Esophagus muscularis mucosa (tissue), 4 donors: ENCODE data around the gene AGER. TPM values are rescaled to one million over a fixed set of nuclear protein-coding genes. Genes with fewer than 3 reads are reported as not detected.

ENCODE experiments used
- DNase-seq: peaks from one replicate; pipeline ENCODE4 v3.0.0-alpha.2; 2017; ENCODE audit errors: extremely low spot score
- H3K27ac ChIP-seq, 4 donors: fragments of 200-600 bp; sonication (generic); replicated peaks in 1 of 4; 1 replicate in 3 of 4; 2 replicates in 1 of 4; pipeline ENCODE4 v1.5.1; 2016 to 2019; ENCODE audit warnings: mild to moderate bottlenecking in 1 of 4
- H3K27me3 ChIP-seq, 4 donors: fragments of 200-600 bp; sonication (generic); one replicate each; pipeline versions ENCODE4 v1.5.1 to v1.6.0; 2016 to 2019
- H3K36me3 ChIP-seq, 4 donors: fragments of 200-600 bp; sonication (generic); one replicate each; pipeline ENCODE4 v1.5.1; 2016 to 2019
- H3K4me1 ChIP-seq, 4 donors: fragments of 200-600 bp; sonication (generic); one replicate each; pipeline ENCODE4 v1.5.1; 2016 to 2019
- H3K4me3 ChIP-seq, 4 donors: fragments of 200-600 bp; sonication (generic); 1 replicate in 2 of 4; 2 replicates in 2 of 4; pipeline ENCODE4 v1.5.1; 2016 to 2019; ENCODE audit warnings: mild to moderate bottlenecking in 4 of 4, moderate library complexity in 1 of 4
- H3K9me3 ChIP-seq, 4 donors: fragments of 200-600 bp; sonication (generic); 1 replicate in 3 of 4; 2 replicates in 1 of 4; pipeline ENCODE4 v1.5.1; 2016 to 2019
- EP300 ChIP-seq: sonication (generic); formaldehyde crosslinking; IDR thresholded peaks from one replicate; pipeline ENCODE4 v1.6.1; 2017; ENCODE audit warnings: antibody characterized with exemption
- POLR2A ChIP-seq: fragments of 450-650 bp; IDR thresholded peaks from one replicate; pipeline ENCODE4 v1.6.1; 2017; ENCODE audit warnings: antibody characterized with exemption, moderate library complexity, mild to moderate bottlenecking, low read depth
- POLR2AphosphoS5 ChIP-seq, 2 donors: sonication (generic); formaldehyde crosslinking; IDR thresholded peaks; one replicate each; pipeline ENCODE4 v1.6.1; 2017; ENCODE audit warnings: antibody characterized with exemption in 2 of 2
- WGBS: methylation state at CpG from one replicate; pipeline ENCODE4 v1.1.5; 2018; 5-methylcytosine and 5-hydroxymethylcytosine counted together
- intact Hi-C: fragments of 100-400 bp; cut with DNase I; formaldehyde crosslinking; loops from one replicate; pipeline ENCODE4 v1.15.1; 2023
- total RNA-seq, 4 donors: library from RNA; depleted of rRNA; stranded (reverse); fragments of >200 nt; gene quantifications; one replicate each; pipeline versions ENCODE4 v1.1.0 to v1.2.1, GENCODE V29; 2016
- TF ChIP-seq, protein P1 (sequence below), 3 experiments: fragments of 200-600 bp in 2 of 3; fragments of 450-650 bp in 1 of 3; sonication (generic) in 2 of 3; IDR thresholded peaks; one replicate each; pipeline ENCODE4 v1.5.1; 2017 to 2019; ENCODE audit warnings: antibody characterized with exemption in 3 of 3, mild to moderate bottlenecking in 2 of 3, moderate library complexity in 1 of 3

The AGER gene
- total RNA-seq, 4 donors from 2014 or later = 0.83 to 5.9 (median 3.8) TPM

DNA sequence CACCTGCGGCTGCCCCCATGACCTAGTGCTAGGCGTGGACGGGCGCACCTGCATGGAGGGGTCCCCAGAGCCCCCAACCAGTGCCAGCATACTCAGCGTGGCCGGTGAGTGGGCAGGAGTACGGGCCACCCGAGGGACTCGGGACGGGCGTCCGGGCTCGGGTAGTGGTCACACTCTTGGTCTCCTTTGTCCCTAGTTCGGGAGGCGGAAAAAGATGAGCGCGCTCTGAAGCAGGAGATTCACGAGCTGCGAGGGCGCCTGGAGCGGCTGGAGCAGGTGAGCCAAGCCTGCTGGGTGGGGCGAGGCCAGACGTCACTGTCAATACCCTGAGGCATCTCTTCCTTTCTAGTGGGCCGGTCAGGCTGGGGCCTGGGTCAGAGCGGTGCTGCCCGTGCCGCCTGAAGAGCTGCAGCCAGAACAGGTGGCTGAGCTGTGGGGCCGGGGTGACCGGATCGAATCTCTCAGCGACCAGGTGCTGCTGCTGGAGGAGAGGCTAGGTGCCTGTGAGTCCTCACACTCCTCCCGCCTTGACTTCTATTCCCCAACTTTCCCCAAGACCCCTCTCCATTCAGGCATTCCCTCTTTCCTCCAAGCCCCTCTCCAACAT, 16.8 kb downstream of the AGER start:
- peaks cover 0 to 28% (median 19%) of the 10 kb centered on the region in 4 donors for H3K4me1 ChIP-seq
- 80% methylated on average over 20 of the region's 32 CpGs for WGBS
- peaks cover 13 to 92% (median 80%) of the 10 kb centered on the region in 4 donors for H3K36me3 ChIP-seq
- intact Hi-C loops = no loop called here
- TF ChIP-seq, protein P1, sequence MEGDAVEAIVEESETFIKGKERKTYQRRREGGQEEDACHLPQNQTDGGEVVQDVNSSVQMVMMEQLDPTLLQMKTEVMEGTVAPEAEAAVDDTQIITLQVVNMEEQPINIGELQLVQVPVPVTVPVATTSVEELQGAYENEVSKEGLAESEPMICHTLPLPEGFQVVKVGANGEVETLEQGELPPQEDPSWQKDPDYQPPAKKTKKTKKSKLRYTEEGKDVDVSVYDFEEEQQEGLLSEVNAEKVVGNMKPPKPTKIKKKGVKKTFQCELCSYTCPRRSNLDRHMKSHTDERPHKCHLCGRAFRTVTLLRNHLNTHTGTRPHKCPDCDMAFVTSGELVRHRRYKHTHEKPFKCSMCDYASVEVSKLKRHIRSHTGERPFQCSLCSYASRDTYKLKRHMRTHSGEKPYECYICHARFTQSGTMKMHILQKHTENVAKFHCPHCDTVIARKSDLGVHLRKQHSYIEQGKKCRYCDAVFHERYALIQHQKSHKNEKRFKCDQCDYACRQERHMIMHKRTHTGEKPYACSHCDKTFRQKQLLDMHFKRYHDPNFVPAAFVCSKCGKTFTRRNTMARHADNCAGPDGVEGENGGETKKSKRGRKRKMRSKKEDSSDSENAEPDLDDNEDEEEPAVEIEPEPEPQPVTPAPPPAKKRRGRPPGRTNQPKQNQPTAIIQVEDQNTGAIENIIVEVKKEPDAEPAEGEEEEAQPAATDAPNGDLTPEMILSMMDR (IDR thresholded peaks at IDR 0.05) = no peak
- TF ChIP-seq POLR2A = no peak
- TF ChIP-seq POLR2AphosphoS5 (IDR thresholded peaks at IDR 0.05) = no peak
- TF ChIP-seq EP300 = no peak
- DNase-seq = no peak
- no peaks in the 10 kb centered on the region for H3K9me3 ChIP-seq
- peak overlapping the region; percentile 19 to 50 (median 26) for H3K27ac ChIP-seq
- H3K4me3 ChIP-seq = no peak overlapping the region
- no peaks in the 10 kb centered on the region for H3K27me3 ChIP-seq

DNA sequence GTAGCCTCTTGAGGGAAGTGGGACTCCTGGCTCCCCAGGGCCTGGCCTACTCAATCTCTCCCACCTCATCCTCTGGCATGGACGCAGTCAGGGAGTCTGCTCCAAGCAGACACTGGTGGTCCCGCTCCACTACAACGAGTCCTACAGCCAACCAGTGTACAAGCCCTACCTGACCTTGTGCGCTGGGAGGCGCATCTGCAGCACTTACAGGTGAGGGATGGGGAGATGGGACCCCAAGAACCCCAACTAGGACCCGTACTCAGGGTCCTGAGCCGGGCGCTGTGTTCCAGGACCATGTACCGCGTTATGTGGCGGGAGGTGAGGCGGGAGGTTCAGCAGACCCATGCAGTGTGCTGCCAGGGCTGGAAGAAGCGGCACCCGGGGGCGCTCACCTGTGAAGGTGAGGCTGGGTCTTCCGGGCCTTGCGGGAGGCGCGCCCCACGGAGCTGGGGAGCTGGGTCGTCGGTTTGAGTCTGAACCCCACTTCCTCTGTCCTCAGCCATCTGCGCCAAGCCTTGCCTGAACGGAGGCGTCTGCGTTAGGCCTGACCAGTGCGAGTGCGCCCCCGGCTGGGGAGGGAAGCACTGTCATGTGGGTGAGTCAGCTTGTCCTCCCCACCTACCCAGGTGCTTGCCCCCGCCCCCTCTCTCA, 17.5 kb downstream of the AGER start:
- DNase-seq = no peak
- Histone ChIP-seq H3K36me3 (peaks cover 15 to 99% (median 88%) of the 10 kb centered on the region in 4 donors), H3K4me3 (no peak overlapping the region), H3K27ac (peak overlapping the region; percentile 19 to 36 (median 26)), H3K9me3 (no peaks in the 10 kb centered on the region), H3K4me1 (peaks cover 0 to 28% (median 19%) of the 10 kb centered on the region in 4 donors), H3K27me3 (no peaks in the 10 kb centered on the region)
- no peak for TF ChIP-seq POLR2AphosphoS5 (IDR thresholded peaks at IDR 0.05)
- no peak for TF ChIP-seq POLR2A
- TF ChIP-seq, protein P1 (IDR thresholded peaks at IDR 0.05) = no peak
- TF ChIP-seq EP300 = no peak
- intact Hi-C loops = no loop called here
- WGBS = 76% methylated on average over 30 of the region's 30 CpGs

DNA sequence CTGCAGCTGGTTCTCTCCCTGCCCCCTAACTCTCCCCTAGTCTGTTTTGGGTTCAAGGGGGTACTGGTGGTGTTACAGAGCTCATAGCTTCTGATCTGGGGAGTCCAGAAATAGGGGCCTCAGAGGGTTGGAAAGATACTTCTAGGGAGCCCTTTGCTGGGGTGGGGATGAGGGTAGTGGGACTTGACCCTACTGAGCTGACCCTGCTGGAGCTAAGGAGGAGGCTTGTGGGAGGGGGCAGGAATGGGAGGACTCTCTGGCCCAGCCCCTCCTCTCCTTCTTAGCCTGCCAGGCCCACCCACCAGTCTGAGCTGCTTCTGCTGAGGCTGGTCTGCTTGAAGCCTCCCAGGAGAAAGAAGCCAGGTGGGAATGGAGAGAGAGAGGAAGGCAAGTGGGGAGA, 19.8 kb downstream of the AGER start, which contains the start of gene EGFL8:
TSS of gene EGFL8 (plus strand) at position 301 of the 400 bp plus-strand sequence. CDS start 1,571 bp downstream, outside the sequence.
- Histone ChIP-seq H3K9me3 (no peaks in the 10 kb centered on the region), H3K27ac (peak within 1 kb of the TSS; percentile 58 to 72 (median 67)), H3K27me3 (no peaks in the 10 kb centered on the region), H3K36me3 (peaks cover 7 to 95% (median 82%) of the 10 kb centered on the region in 4 donors), H3K4me3 (no peak within 1 kb of the TSS), H3K4me1 (peaks cover 0 to 28% (median 19%) of the 10 kb centered on the region in 4 donors)
- no peak for TF ChIP-seq EP300
- TF ChIP-seq POLR2A = no peak
- TF ChIP-seq, protein P1 (IDR thresholded peaks at IDR 0.05) = no peak
- TF ChIP-seq POLR2AphosphoS5 (IDR thresholded peaks at IDR 0.05) = no peak
- DNase-seq = no peak
- intact Hi-C loops = no loop called here

- Histone ChIP-seq H3K36me3 (peaks cover 7 to 94% (median 82%) of the 10 kb centered on the region in 4 donors), H3K4me1 (peaks cover 0 to 26% (median 17%) of the 10 kb centered on the region in 4 donors), H3K9me3 (no peaks in the 10 kb centered on the region), H3K4me3 (no peak overlapping the region), H3K27ac (peak overlapping the region; percentile 58 to 72 (median 67)), H3K27me3 (no peaks in the 10 kb centered on the region)
- WGBS = 76% methylated on average over 4 of the region's 7 CpGs
- no peak for DNase-seq
- intact Hi-C loops = no loop called here
- TF ChIP-seq EP300 (no peak), POLR2AphosphoS5 (IDR thresholded peaks at IDR 0.05) (peak; percentile 7 to 14)
Observed at GRCh38 chr6:32163559-32164258, 20.3 kb downstream of the AGER start.

- no peaks in the 10 kb centered on the region for H3K27me3 ChIP-seq
- intact Hi-C loops = no loop called here
- no peak for TF ChIP-seq POLR2A
- TF ChIP-seq POLR2AphosphoS5 (IDR thresholded peaks at IDR 0.05) = no peak
- TF ChIP-seq, protein P1 (IDR thresholded peaks at IDR 0.05) = no peak
- TF ChIP-seq EP300 = no peak
- H3K36me3 ChIP-seq = peaks cover 14 to 70% (median 66%) of the 10 kb centered on the region in 4 donors
- peaks cover 13 to 43% (median 36%) of the 10 kb centered on the region in 4 donors for H3K4me1 ChIP-seq
- DNase-seq = no peak
- H3K4me3 ChIP-seq = no peak overlapping the region
- H3K27ac ChIP-seq = no peak overlapping the region
- H3K9me3 ChIP-seq = no peaks in the 10 kb centered on the region
Observed at GRCh38 chr6:32158052-32158451, 26.0 kb downstream of the AGER start.
